ENCODE data around the gene IGFBP5.

The IGFBP5 gene

DNA sequence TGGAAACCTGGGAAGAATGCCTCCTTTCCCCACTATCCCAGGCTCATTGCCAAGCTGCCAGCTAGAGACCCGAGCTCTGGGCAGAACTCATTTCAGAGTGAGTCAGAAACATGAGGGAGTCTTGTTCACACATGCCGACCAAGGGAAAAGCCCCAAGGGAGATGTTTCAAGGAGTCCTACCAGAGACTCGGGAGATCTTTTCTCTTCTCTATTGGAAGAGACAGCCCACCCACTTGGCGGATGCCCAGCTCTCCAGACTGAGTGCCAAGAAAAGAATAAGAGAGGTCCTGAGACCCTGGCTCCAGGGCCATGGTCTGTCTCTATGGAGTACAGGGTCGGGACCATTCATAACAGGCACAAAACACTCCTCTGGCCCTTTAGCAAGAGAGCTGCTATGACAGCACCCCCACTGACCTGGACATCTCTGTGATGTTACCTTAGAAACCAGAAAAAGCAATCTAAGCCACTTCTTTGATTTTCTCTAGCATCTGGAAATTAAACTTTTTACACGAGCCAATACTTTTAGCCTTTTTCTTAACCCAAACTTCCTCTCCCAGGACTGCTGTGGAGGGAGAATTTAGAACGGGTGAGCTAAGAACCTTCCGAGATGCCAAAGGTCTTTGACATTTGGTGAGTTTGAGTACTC, 18.5 kb upstream of the IGFBP5 start:
- DNase-seq, result no peak

DNA sequence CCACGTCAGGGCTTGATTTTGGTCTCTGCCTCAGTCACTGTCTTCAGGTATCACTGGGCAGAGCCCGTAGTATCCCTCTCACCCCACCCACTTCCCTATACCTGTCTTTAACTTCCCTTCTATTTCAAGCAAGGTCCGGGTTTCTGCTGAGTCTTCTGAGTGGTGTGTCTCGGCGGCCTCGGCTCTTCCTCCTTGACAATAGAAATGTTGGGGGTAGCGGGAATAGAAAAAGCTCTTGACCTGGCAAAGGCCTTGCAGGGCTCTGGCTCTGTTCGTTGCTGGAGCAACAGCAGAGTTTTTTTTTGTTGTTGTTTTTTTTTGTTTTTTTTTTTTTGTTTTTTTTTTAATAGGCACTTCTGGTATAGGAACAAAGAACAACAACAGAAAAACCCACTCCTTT, 16.0 kb upstream of the IGFBP5 start:
- no peak for DNase-seq

DNA sequence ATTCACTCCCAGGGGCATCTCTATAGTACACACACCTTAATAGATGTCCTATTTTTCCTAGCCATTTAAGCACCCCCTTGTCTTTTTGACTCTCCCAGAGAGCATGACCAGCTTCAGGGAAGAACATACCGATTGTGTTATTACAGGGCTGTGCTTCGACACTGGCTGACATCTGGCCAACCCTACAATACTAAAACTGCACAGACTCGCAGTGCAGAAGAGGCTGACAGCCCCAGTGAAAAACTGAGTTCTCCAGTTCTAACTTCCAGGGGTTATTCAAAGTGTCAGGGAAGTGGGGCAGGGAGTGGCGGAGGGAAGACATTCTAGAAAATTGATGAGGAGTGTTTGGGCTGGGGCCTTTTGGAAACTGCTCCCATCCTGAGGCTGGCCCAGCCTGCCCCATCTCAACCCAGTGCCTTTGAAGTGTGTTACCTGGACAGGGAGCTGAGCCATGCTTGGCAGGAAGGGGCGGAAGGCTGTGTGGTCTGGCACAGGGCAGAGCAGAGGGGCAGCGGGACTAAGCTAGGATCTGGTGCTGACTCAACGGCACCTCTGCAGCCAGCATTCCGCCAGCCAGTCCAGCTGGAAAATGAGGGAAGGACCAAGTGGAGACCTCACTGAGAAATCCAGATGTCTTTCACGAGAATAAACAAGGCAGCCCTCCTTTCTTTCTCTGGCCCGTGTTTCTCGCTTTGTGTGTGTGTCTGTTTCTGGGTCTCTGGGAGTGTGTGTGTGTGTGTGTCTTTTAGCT, 15.4 kb upstream of the IGFBP5 start:
- no peak for DNase-seq

DNA sequence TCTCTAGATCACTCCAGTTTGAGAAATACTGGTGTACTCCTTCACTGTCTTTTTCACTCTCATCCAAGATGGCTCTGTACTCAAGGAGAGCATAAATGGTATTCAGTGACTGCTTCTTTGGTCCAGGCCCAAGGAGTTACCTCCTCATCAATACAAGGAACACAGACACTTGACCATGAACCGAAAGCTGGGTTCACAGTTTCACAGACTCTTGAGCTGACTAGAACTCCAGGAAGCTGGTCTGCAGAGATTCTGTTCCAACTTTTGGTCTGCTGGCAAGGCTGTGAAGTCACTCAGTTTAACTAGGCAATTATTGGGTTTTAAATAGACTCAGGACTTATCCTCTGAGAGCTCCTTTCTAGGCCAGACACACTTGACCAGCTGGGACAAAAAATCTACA, 7.4 kb upstream of the IGFBP5 start:
- no peak for DNase-seq

DNA sequence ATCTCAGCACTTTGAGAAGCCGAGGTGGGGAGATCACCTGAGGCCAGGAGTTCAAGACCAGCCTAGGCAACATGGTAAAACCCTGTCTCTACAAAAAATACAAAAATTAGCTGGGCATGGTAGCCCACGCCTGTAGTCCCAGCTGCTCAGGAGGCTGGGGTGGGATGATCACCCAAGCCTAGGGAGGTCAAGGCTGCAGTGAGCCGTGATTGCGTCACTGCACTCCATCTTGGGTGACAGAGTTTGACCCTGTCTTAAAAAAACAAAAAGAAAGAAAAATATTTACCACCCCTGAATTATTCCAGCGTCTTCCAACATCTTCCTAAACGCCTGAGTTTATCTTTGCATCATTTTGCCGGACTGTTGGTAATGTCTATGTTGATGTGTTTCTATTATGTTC, 6.2 kb upstream of the IGFBP5 start:
- no peak for DNase-seq

DNA sequence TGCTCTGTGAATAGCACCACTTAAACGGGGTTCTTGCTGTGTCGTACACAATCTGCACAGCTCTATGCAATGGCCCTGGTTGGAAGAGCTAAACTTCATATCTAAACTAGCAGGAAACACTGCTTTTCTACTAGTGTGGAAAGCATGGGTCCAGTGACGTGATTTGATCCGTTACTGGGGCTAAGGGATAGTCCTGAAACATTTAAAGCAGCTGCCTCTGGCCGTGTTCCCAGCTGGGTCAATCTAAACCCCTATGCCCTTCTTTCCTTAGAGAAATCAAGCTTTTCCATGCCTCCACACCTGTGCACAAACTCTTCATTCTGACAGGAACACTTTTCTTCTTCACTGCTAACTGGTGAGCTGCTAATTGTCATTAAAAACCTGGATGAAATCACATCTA, 5.4 kb upstream of the IGFBP5 start:
- DNase-seq, result no peak

DNA sequence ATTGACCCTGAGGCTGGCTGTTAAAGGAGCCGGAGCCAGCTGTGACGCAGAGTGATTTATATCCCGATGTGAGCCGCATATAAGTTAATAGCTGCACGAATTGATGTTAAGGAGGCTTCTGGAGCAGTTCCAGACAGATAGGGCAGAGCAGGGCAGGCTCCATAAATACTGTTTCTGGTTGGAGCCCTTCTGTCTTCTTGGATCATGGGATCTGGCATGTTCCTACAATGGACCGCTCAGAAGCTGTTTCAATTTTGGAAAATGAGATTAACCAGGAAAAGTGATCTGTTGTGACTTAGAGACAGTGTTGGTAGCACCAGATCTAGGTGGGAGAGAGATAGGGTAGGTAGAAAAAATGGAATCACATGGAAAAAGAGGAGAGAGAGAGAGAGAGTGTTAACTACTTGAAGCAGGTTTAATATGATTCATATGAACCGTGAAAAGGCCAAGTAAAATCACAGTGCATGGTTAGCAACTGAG, 4.8 kb upstream of the IGFBP5 start:
- no peak for DNase-seq

DNA sequence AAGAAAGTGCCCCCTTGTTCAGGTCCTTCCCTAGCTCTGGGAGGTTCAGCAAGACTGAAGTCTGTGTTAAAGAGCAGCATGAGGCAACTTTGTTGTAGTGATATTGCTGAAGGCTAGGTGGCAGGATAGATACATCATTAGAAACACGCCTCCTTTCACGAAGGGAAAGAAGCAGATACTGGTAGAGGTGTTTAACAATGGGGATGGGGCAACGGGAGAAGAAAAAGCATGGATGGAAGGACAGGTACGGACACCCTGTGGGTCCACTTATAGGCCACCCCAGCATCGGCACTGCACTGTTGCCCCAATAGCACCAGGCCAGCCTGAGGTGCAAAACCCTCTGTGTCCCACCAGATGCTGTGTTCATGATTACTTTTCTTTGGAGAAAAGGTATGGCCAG, 3.5 kb upstream of the IGFBP5 start:
- peak; percentile 31 for DNase-seq

DNA sequence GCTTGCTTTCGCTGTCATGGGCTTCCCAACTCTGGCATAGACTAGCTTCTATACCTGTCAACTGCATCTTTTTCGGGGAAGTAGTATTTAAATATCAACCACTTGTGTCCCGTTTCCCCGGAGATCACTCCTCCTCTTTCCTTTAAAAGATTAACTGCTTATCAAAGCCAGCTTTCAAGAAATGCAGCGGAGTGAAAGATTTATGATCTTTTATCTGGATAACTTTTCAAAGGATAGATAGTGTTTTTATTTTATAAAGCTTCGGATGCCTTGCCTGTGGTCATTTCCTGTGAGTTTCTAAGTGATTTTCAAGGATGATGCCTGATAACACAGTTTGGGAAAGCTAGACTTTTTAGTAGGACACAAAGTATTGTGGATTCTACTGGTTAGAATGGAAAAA, 2.9 kb upstream of the IGFBP5 start:
- no peak for DNase-seq

DNA sequence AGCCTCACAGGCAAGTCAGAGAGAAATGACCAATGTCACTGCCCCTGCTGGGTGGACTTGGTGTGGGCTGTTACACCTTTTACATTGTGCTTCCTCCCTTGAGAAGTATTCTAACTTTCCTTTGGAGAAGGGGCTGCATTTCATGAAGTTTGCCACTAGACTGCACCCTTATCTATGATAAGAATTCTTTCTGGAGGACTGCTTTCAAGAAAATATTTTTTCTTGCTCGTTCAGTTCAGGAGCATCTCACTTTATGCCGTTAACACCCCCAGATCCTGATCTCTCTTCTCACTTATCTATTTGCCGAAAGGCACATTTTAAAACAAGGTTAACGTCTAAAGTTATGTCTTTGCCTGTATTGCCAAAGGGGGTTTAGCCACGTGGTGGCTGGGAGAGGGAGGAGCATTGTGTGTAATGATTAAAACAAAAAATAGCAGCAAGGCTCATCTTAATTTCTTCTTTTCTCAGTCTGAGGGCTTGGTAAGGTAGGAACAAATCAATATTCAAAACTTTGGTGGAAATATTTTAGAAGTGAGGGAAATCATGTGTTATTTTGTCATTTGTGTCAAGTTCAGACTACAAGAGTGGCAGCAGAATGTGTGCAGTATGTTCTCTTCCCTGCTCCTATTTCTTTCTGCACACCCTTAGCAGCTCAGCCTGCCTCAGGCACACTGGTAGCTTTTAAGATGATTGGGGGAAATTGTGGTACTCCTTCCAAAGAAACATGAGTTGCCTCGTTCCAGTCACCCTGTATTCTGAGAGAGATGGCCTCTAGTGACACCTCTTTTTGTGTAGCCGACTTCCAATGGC, 1.6 kb upstream of the IGFBP5 start:
- no peak for DNase-seq

DNA sequence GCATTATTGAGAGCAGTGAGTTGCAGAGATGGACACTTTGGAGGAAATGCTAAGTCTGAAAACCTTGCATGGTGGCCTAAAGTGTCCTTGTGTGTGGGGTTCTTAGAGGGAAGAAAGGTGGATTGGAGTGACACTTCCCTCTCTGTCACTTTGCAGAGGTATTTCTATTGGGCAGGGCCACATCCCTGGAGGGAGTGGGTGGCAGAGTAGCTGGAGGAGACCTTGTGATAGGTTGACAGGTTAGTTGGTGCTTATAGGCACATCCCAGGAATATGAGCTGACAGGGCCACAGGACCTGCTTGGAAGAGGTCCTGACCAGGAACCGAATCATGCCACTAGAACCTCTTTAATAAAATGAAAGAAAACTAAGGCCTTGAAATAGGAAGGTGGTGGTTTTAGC, 972 bp upstream of the IGFBP5 start:
- DNase-seq, result no peak

DNA sequence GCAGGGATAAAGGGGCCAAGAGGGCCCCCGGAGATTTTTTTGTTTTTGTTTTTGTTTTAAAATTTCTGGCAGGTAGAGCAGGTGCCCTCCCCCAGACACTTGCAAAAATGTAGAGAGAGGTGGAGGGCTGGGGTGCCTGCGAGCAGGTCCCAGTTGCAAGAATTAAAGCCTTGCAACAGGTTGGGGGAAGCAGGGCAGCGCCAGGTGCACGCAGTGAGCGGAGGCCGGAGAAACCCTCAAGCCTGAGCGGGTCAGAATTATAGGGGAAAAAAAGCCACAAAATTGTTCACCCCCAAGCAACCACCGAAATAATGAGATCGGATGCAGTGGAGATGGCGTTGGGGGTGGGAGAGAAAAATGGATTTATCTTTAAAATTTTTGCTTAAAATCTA, 527 bp downstream of the IGFBP5 start:
- no peak for DNase-seq

DNA sequence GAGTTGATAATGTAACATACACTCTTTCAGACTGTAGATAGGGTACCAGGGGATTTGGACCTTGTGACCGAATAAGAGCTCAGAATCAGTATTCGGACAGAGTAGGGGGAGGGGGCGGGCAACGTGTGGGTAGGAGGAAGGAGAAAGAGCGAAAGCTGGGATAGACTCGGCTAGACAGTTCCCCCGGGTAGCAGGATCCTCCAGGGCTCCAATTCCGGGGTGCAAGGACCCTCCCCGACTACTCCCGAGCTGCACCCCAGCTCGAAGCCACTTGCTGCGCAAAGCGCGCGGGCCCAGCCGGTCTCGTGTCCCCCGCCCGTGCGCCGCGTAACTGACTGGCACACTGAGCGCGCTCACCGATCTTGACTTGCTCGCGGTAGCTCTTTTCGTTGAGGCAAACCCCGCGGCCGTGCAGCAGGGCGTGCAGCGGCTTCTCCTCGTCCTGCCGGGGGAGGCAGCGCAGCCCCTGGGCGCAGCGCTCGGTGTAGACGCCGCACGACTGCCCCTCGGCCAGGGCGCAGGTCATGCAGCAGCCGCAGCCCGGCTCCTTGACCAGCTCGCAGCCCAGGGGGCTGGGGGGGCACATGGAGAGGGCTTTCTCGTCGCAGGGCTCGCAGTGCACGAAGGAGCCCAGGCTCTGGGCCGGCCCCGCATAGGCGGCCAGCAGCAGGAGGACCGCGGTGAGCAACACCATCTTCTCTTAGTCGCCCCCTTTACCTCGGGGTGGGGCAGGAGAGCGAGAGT, 1.1 kb downstream of the IGFBP5 start:
- DNase-seq, result no peak

DNA sequence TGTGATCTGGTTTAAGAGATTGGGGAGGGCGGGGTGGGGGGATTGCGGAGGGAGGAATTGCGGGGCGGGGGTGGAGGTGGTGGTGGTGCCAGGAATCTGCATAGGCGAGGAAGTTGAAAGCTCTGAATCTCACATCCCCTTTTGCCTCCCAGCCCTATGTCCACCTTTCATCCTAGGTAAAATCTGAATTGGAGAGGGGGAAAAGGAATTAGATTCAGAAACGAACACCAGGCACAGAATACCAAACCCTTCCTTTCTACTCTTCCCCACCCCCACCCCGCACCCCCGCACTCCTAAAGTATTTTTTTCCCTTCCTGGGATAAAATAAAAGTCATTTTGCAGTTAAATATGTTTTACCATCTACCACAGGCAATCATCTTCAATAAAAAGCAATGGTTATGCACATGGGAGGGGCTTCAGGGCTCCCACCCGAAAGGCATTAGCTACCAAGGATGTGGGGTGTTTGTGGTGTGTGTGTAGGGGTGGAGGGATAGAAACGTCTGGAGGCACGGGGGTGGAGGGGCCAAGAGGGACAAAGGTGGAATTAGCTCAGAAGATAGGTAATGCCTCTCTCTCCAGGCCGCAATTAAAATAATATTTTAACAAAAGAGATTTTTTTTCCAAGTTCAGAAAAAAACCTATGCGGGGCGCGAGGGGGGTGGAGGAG, 1.8 kb downstream of the IGFBP5 start:
- DNase-seq, result no peak

DNA sequence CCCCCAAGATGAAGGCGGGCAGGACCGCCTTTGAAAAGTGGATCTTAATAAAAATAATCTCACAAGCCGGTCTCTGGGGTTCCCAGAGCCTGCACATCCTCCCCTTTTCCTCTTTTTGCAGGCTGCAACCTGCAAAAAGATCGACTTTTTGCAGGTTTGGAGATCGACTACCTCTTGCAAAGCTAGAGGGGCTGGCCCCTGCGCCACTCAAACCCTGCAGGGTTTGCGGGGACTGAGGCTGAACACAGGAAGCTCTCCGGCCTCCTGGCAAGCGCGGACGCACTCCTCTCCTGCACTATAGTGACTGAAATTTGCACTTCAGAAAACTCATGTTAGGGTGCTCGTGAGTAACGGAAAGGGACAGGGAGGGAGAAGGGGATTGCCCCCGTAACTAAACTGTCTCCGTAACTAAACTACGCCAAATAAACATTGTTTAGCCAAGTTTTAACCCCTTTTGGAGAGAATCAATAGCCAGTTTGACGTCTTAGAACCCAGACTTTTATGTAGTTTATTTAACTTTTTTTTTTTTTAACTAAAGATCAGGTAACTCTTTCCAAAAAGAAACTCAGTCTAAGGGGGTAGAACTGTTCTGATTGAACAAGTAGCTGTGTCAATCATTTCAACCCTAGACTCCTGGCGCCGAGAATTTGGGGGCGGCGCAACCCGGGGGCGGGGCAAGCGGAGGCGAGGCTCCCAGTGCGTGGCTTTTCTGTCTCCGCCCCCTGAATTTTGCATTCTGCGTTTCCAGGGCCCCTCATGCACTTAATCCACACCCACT, 2.5 kb downstream of the IGFBP5 start:
- DNase-seq, result no peak

DNA sequence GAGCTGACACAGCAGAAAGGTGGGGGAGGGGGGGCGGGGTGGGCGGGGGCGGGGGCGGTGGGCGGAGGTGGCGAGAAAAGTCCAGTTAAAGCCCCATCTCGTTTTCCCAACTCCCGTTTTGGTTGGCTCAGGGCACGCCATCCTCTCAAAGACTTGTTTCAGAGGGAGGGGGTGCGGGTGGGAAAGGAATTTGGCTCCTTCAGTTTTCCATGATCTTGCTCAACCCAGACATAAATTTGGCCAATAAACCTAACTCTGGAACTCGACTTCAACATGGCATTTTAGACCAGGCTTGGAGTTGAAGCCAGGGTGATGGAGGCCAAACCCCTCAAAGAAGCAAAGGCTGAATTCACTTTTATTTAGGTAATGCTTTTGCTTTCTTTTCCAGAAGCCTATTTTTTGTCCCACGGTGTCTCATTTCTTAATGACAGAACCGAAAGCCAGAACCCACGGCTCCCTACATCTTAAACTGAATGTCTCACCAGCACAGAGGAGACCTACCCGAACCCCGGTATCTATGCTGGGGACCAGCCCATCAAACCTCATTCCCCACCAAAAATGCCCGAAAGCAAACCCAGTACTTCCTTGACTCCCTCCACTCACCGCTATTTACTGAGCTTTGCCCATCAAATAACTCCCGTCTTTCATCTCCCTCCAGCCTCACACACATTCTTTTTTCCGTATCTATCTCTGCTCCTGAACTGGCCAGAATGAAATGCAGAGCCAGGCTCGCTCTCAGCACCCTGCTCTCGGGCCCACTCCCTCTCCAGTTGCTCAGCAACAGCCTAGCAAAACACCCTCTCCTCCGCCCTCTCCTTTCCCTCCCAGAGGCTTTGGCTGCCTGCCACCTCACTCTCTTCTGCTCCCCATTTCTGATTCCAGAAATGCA, 4.3 kb downstream of the IGFBP5 start:
- no peak for DNase-seq

DNA sequence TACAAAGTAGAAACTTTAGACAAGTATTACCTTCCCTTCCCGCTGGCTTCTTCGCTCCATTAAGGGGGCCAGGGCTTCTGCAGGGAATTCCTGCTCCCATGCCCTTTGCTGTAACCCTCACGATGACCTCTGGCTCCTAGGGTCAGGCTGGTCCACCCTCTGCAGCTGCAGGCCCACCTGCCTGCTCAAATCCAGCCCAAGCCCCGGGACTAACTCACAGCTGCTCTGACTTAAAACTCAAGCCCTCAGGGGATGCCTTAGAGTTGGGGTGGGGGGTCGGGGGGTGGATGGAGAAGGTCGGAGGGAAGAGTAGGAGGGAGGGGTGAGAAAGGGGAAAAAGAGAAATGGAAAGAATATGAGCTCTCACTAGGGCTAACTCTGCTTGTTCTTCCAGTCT, 4.9 kb downstream of the IGFBP5 start:
- DNase-seq, result no peak

DNA sequence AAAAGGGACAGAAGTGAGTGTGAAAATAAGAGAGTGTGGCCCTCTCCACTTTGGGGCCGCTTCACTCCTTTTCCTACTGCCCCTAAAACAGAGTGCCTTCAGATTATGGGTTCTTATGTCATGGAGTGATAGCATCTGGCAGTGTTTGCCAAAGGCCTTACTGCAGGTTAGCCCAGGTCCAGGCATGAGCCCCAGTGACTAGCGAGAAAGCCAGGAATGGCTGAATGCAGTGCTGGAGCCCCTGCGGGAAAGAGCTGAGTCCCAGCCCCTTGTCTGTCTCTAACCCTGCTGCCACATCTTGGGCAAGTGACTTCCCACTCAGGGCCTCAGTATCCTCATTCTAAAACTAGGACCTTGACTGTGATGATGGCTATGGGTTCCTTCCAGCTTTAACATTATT, 6.0 kb downstream of the IGFBP5 start:
- no peak for DNase-seq

DNA sequence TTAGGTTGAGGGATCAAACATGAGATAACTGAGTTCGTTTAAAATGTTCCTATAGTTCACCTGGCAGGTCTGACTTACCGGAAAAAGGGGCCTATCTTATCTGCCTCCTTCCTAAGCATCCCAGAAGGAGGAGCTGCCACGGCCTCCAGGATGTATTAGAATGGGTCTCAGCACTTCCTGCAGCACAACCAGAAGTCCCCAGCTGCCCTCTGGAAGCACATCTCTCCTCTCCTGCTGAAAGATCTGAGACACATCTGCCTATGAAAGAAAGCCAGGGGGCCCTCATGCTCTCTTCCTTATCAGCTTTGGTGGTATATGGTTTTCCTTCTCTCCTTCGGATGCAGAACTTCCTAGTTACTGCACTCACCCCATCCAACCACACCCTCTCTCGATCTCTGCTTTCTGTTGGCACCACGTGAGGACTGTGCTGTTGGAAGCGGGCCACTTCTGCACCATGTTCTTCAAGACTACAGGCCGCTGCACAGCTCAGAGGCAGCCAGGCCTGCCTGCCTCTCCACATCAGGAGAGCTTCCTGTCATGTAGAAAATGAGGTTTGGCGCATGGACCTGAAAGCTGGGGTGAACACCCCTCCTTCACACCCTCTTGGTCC, 6.5 kb downstream of the IGFBP5 start:
- DNase-seq, result no peak

DNA sequence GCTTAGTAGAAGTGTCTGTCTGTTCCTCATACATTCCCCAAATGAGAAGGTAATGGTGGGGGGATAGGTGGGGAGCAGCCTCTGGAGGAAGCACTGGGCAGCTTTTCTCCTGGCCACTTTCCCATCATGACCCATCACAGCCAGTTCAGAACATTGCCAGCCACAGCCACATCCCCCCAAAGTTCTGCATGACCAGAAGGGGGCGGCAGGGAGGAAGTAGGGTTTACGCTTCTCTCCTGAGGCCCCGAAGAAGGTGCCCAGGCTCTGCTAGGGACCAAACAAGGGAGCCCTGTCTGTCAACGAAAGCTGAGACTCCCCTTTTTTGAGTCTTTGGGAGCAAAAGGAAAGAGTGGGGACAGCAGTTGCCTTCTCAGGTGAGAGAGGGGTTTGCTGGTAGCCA, 7.7 kb downstream of the IGFBP5 start:
- no peak for DNase-seq

Measured in SIG-M5 (cell line).